Hematopoietic multipotent progenitor cell treated with erythropoietin and hydrocortisone succinate and interleukin-3 and kit ligand, for 4 days (in vitro differentiated cells): ENCODE measurements around the gene COX6A1.
"Not testable (repeated sequence)": the region's sequence is repeated elsewhere in the genome, so short reads cannot be mapped to it uniquely, and the experiment has no call there.

ENCODE experiments used
- DNase-seq: peaks from one replicate; pipeline ENCODE4 v3.0.0-alpha.2; 2015

The COX6A1 gene

GRCh38 chr12:120428597-120429229 is 9.2 kb upstream of the COX6A1 start:
- no peak for DNase-seq

- DNase-seq: no peak
Observed at GRCh38 chr12:120429368-120429767, 8.5 kb upstream of the COX6A1 start.

- no peak for DNase-seq
Observed at GRCh38 chr12:120432772-120433525, 5.0 kb upstream of the COX6A1 start.

GRCh38 chr12:120438495-120439198 is 734 bp downstream of the COX6A1 start:
- DNase-seq: no peak

GRCh38 chr12:120439646-120440247 is 1.8 kb downstream of the COX6A1 start:
- DNase-seq: peak; percentile 94

DNA sequence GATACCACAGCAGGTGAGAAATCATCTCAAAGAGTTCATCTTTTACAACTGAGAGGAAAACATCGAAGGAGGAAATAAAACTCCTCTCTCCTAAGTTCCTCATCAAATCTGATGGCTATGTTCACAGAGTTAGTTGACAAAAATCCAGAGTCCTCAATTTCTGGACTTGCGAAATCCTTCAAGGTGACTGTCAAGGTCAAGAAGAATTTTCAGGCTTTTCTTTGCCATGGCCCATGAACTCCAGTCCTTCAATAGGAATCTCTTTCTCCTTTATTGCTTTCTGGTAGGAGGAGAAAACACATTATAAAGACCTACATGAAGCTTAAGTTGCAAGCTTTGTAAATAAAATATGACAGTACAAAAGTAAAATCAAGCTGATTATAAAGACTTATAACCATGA is 6.8 kb downstream of the COX6A1 start:
- no peak for DNase-seq

DNA sequence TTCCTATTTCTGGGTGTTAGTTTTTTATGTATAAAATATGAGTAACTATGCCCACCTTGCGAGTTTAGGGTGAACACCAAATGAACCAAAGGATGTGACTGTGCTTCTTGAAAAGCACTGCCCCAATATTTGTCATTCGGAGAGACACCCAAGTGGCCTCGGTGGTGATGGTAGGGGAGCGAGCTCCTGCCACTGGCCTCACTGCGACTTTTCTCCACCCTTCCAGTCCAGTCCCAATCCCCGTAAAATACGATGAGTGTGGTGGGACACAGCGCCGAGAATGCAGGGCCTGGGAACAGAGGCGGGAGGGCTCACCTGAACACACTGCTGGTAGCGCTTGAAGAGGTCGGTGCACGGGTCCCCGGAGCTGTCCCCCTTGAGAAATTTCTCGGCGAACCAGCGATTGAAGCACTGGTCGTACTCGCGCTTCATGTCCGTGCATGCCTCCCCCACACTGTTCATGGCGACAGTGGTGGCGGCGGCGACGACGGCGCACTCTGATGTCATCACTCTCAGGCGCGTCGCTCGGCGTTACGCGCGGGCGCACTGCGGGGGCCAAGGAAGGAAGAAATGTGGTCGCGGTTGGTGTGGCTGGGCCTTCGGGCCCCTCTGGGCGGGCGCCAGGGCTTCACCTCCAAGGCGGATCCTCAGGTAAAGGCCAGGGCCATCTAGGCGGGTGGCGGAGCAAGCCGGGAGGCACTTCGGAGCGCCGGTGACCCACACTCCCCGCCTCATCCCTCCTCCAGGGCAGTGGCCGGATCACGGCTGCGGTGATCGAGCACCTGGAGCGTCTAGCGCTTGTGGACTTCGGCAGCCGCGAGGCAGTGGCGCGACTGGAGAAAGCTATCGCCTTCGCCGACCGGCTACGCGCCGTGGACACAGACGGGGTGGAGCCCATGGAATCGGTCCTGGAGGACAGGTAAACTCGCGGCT is 8.3 kb downstream of the COX6A1 start, which contains the start of the genes GATC and TRIAP1:
TSS of gene GATC (plus strand) at position 534 of the 933 bp plus-strand sequence. CDS start at position 571, 37 bp downstream.
TSS of gene TRIAP1 (minus strand) at position 474 of the 933 bp plus-strand sequence. CDS start at position 462, 12 bp downstream.
- peak; percentile 93 for DNase-seq

DNA sequence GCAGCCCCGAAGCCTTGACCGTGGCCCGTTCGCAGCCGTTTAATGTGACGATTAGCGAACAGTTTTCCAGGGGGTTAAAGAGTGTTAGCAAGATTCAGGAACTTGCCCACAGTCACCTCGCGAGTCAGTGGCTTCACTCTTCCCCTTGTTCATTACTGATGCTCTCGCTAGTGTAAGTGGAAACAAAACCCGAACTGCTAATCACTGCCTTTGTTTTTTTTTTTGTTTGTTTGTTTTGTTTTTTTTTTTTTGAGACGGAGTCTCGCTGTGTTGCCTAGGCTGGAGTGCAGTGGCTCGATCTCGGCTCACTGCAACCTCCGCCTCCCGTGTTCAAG is 8.9 kb downstream of the COX6A1 start:
- DNase-seq: not testable (repeated sequence)

- DNase-seq: no peak
Observed at GRCh38 chr12:120447992-120448391, 10.1 kb downstream of the COX6A1 start.

- not testable (repeated sequence) for DNase-seq
Observed at GRCh38 chr12:120452524-120452923, 14.6 kb downstream of the COX6A1 start.

GRCh38 chr12:120453060-120453750 is 15.3 kb downstream of the COX6A1 start:
- DNase-seq: no peak

GRCh38 chr12:120453977-120454376 is 16.1 kb downstream of the COX6A1 start:
- peak; percentile 76 for DNase-seq

DNA sequence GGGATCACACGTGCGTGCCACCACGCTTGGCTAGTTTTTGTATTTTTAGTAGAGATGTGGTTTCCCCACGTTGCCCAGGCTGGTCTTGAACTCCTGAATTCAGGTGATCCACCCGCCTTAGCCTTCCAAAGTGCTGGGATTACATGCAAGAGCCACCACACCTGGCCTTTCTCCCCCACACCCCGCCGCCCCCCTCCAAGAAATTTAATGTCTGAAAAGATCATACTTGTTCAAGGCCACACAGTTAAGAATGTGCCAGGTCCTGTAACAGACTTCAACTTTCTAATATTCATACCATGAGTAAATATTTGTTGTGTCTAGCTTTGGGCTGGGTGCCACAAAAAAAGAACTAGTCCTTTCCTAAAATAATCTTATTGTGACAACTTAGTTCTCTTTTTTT is 17.4 kb downstream of the COX6A1 start:
- no peak for DNase-seq

- peak; percentile 74 for DNase-seq
Observed at GRCh38 chr12:120457133-120457532, 19.2 kb downstream of the COX6A1 start.

DNA sequence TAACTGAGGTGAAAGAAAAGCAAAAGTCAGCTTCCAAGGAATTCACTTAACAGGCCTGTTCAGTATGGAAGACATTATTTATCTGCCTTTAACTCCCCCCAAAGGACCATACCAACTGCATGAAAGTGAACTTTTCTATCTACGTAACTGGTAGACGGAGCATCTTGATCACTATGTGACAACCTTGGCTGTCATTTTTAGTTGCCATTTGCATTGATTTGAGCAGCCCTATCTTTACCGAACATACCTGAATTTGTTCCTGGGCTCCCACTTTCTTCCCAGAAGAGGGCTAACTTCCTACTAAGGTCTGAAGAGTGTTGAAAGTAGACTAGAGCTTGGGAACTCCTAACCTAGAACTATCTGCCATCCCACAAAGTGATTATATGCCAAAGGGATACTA is 22.2 kb downstream of the COX6A1 start:
- DNase-seq: no peak

DNA sequence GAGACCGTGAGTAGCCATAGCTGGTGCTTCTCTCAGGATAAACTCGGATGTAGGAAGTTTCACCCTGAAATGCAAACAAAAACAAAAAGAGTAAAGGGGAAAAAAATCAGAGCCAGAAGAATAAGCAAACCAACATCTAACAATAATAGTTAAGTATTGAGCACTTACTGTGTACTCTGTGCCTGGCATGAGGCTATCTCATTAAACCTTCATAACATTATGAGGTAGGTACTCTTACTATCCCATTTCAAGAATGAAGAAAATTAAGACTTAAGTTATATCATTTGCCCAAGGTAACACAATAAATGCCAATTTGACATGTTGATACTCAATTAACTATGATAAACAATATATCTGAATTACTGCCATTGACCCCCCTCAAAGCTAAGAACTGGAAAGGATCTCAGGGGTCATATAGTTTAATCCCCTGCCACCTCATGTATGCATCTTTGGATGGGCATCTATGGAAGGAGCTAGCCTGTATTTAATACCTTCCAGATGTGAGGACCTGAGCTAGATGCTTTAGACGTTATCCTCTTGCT is 24.3 kb downstream of the COX6A1 start:
- no peak for DNase-seq

DNA sequence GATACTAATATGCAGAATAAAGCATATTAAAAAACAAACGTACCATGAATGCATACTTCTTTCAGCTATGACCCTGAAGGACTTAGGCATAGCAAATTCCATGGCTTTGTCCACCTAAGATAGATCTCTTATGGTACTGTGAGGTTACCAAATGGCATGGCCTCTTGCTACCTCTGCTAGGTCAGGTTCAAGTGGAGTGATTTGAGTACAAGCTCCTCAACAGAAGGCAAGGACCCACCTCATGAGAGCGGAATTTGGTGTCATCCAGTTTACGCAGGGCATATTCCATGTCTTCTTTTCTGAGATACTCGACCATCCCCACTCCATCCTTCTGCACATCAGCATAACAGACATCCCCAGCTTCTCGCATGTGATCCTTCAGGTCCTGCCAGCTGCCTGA is 25.8 kb downstream of the COX6A1 start:
- no peak for DNase-seq

DNA sequence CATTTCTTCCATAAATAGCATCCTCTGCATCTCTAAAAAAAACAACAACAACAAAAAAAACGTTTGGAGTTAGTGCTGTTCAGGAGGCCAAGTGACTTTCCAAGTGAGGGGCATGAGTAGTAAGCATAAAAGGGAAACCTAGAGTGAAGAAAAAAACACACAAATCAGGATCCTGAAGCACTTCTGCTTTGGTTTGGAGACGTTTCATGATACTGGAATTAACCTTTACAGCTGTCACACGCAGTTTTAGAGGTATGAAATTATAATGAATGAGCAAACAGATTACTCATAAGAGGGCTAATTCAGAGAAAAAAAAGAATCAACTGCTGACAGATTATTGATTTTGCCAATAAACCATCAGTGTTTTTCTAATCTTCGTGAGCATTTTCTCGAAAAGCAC is 27.8 kb downstream of the COX6A1 start:
- no peak for DNase-seq

DNA sequence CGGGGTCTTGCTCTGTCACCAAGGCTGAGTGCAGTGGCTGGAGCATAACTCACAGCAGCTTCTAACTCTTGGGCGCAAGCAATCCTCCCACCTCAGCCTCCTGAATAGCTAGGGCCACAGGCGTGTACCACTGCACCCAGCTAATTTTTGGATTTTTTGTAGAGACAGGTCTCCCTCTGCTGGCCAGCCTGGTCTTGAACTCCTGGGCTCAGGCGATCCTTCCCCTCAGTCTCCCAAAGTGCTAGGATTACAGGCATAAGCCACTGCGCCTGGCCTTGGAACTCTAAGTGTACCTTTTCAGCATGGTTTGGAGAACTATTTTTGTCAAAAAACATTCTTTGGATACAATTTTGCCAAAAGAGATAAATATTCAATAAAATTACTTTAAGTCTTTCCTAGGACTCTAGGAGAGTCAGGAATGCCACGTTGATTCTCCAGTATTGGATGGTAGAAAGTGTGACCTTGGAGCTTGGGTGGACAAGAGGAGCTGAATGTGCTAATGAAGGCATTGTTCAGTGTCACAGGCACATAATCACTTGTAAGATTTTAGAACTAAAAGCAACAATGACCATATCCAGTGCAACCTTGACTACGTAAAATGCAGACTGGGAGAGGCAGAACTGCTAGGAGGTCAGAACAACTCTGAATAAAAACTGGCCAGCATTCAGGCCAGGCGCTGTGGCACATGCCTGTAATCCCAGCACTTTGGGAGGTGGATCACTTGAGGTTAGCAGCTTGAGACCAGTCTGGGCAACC is 28.8 kb downstream of the COX6A1 start:
- peak; percentile 83 for DNase-seq

GRCh38 chr12:120467439-120467838 is 29.5 kb downstream of the COX6A1 start:
- DNase-seq: no peak
